Measurements from ENCODE around the gene PPP1R1B.
A peak's percentile ranks its signal among the peaks of the same experiment; 100 is the strongest.

Gene PPP1R1B

GRCh38 chr17:39614545-39615157 is 12.1 kb upstream of the PPP1R1B start:
- DNase-seq (ENCODE audit: low read depth in 3 of 3, low spot score in 1 of 3) = no peak

GRCh38 chr17:39615434-39615833 is 11.3 kb upstream of the PPP1R1B start:
- DNase-seq (ENCODE audit: low read depth in 3 of 3, low spot score in 1 of 3) = no peak

DNA sequence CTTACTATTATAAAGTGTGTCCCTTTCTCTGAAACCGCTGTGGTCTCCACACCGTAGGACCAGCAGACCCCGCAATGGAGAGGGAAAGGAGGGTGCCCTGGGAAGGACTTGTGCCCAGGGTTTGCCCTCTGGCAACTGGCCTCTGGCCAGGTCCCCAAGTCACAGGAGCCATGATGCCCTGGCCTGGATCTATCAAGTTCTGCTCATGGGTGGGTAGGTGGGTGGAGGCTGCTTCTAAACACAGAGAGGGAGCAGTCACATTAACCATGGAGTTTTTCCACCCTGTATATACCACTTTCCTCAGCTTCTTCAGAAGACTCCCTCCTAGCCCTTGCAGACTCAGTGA is 9.7 kb upstream of the PPP1R1B start:
- DNase-seq (ENCODE audit: low read depth in 3 of 3, low spot score in 1 of 3) = no peak

- DNase-seq (ENCODE audit: low read depth in 3 of 3, low spot score in 1 of 3) = peak in 2 of 3 donors; percentile 10 to 47
These were observed 9.1 kb upstream of the PPP1R1B start for GRCh38 chr17:39617446-39618245.

DNA sequence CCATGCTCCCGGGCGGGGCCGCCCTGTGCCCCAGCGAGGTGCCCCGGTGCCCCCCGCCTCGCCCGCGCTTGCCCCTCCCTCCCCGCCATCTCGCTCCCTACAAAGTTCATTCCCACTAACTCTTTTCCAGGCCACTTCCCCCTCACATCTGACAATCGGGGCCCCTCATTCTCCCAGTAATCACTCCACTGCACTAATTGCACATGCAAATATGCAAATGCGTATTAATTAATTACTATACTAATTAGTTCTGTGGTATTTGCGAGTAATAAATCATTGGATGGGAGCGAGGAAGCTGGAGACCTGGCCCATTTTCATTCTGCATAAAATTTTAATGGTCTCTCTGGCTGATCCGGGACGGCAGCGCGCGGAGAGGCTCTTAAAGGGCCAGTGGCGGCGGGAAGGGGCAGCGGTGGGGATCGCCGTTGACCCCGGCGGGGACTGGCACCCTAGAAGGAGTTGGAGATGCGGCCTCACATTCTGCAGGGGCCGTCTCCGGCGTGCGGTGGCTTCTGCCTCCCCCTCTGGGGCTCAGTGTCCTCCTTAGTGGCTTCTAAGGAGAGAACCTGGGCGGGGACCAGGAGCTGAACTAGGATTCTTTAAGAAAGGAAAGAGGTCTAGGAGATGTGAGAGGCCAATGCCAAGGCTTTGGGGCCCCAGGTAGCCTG is 8.4 kb upstream of the PPP1R1B start:
- DNase-seq (ENCODE audit: low read depth in 3 of 3, low spot score in 1 of 3) = no peak

DNA sequence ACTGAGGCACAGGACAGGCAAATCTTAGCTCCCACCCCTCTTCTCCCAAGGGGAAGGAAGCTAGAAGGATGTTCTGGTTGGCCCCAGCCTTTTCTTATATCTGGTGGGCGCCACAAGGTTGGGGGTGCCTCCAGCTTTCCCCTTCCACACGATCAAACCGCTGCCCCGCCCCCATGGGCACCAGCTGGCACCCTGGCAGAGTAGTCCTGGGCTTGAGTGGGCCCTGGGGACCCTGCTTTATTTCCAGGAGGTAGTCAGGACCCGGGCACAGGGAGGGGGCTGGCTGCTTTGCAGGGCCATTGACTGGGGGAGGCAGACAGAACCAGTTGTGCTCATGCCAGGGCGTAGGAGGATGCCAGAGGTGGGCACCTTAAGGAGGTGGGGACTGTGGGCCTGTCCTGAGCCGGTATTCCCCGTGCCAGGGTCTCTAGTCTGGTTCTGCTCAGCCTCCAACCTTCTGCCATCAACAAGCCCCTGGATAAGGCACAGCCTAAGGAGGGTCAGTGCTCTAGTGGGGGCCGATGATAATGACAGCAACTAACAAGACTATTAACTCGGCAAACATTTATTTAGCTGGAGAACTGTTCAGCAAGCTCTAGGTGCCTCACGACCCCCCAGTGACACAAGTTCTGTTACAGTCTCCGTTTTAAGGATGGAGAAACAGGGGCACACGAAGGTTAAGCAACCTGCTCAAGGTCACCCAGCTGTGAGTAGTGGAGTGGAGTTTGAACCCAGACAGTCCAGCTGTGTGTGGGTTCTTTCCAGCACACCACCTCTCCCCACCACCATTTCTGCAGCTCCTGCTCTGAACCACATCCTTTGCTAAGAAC is 7.6 kb upstream of the PPP1R1B start:
- no peak for DNase-seq (ENCODE audit: low read depth in 3 of 3, low spot score in 1 of 3)

DNA sequence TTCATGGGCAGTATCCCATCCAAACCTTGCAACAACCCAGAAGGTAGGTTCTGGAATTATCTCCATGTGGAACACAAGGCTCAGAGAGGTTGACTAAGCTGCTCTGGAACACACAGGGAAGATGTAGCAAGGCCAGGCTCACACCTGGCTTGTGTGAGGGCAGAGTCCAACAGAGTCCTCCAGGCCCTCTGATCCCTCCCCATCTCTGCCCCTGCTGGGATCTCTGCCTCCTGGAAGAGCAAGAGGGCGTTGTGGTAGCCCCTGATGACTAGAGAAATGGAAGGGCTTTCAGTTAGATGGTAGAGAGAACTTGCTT is 7.0 kb upstream of the PPP1R1B start:
- DNase-seq (ENCODE audit: low read depth in 3 of 3, low spot score in 1 of 3) = no peak

- peak; percentile 64 to 92 (median 81) for DNase-seq (ENCODE audit: low read depth in 3 of 3, low spot score in 1 of 3)
These were observed 5.0 kb upstream of the PPP1R1B start for GRCh38 chr17:39621523-39622379.

- no peak for DNase-seq (ENCODE audit: low read depth in 3 of 3, low spot score in 1 of 3)
These were observed 4.3 kb upstream of the PPP1R1B start for GRCh38 chr17:39622380-39623006.

GRCh38 chr17:39623356-39623950 is 3.3 kb upstream of the PPP1R1B start:
- peak; percentile 54 to 86 (median 70) for DNase-seq (ENCODE audit: low read depth in 3 of 3, low spot score in 1 of 3)

GRCh38 chr17:39624313-39624712 is 2.4 kb upstream of the PPP1R1B start:
- DNase-seq (ENCODE audit: low read depth in 3 of 3, low spot score in 1 of 3) = no peak

GRCh38 chr17:39625198-39625785 is 1.5 kb upstream of the PPP1R1B start:
- DNase-seq (ENCODE audit: low read depth in 3 of 3, low spot score in 1 of 3) = no peak

DNA sequence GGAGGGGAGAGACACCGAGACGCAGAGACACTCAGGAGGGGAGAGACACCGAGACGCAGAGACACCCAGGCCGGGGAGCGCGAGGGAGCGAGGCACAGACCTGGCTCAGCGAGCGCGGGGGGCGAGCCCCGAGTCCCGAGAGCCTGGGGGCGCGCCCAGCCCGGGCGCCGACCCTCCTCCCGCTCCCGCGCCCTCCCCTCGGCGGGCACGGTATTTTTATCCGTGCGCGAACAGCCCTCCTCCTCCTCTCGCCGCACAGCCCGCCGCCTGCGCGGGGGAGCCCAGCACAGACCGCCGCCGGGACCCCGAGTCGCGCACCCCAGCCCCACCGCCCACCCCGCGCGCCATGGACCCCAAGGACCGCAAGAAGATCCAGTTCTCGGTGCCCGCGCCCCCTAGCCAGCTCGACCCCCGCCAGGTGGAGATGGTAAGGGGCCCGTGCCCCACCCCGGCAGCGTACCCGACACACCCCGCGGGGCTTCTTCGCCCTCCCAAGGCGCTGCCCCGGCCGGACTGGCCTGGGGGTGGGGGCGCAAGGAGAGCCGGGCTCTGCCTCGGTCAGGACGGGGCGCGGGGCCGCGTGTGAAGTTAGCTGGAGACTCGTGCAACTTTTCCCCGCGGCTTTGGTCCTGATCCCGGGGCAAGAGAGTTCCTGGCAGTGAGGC is 427 bp downstream of the PPP1R1B start:
- DNase-seq (ENCODE audit: low read depth in 3 of 3, low spot score in 1 of 3) = no peak

GRCh38 chr17:39627712-39628516 is 1.2 kb downstream of the PPP1R1B start:
- DNase-seq (ENCODE audit: low read depth in 3 of 3, low spot score in 1 of 3) = no peak

GRCh38 chr17:39628655-39629493 is 2.1 kb downstream of the PPP1R1B start:
- no peak for DNase-seq (ENCODE audit: low read depth in 3 of 3, low spot score in 1 of 3)

DNA sequence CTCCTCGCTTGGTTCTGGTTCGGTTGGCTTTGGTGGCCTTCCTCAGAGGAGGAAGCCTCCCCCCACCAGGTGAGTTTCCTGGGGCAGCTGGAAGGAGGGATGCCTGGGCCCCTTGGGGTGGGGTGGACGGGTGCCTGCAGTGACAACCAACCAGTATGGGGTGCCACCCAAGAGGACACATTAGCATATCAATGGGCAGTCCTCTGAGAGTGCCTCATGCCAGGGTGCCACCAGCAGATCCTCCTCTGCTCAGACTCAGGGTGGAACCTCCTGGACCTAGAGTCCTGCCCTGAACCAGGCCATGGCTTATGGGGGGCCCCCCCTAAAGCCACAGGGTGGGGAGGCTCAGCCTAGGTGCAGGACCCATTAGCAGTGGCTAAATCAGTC is 2.7 kb downstream of the PPP1R1B start:
- no peak for DNase-seq (ENCODE audit: low read depth in 3 of 3, low spot score in 1 of 3)

DNA sequence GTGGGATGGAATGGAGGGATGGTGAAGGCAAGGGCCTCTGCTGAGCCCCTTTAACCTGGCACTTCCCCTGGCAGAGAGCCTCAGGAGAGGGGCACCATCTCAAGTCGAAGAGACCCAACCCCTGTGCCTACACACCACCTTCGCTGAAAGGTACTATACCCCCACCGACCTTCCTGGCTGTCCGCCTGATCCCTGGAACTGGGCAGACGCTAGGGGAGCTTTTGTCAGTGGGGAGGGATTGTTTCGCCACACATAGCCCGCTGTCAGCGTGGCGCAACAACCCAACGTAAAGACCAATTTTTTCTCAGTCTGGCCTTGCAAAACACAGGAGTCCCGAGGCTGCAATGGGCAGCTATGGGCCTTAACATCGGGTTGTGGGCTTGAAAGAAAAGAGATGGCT is 3.1 kb downstream of the PPP1R1B start:
- DNase-seq (ENCODE audit: low read depth in 3 of 3, low spot score in 1 of 3) = no peak
